ENCODE data around the gene KIAA0232.
A peak's percentile ranks its signal among the peaks of the same experiment; 100 is the strongest.

KIAA0232 gene

DNA sequence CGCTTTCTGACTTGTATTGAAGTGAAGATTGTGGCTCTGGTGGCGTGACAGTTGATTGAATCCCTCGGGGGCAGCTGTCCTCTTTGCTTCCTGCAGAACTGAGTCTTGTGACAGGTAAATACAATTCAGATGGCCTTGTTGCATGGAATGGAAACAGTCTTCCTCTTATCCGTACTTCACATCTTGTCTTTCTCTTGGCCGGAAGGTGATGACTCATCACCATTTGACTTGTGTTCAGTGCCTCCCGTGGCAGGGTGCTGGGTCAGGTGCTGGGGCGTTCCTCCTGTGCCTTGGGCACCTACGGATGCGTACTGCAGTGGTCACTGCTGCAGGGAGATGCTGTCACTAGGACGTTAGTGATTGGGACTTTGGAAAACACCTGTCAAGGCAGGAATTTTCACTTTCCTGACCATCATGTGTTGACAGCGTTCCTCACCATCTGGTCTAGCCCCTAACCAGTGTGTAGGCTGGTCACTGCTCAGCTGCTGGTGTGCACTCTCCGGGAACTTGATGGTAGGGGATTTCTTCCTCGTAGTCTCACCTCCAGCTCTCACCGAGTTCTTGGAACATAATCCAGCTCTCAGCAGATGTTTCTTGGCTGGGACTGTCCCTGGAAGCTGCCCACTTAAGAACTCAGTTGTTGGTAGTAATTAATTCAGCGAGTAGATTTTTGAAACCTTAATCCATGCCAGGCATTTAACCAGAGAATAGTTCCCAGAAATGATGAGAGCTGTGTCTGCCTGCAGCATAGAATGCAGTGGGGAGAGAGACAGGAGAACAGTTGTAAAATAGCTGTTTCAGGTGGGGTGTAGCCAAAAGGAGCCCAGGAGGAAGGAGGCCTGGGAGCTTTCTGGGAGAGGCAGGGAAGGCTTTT, 134.3 kb downstream of the KIAA0232 start:
- peak; percentile 39 to 49 for DNase-seq (ENCODE audit: low read depth in 2 of 2)

- no peak for DNase-seq (ENCODE audit: low read depth in 2 of 2)
Measured at GRCh38 chr4:6917461-6918271, 135.1 kb downstream of the KIAA0232 start.

- no peak for DNase-seq (ENCODE audit: low read depth in 2 of 2)
Measured at GRCh38 chr4:6918338-6918737, 135.8 kb downstream of the KIAA0232 start.

- no peak for DNase-seq (ENCODE audit: low read depth in 2 of 2)
Measured at GRCh38 chr4:6920171-6920570, 137.6 kb downstream of the KIAA0232 start.

DNA sequence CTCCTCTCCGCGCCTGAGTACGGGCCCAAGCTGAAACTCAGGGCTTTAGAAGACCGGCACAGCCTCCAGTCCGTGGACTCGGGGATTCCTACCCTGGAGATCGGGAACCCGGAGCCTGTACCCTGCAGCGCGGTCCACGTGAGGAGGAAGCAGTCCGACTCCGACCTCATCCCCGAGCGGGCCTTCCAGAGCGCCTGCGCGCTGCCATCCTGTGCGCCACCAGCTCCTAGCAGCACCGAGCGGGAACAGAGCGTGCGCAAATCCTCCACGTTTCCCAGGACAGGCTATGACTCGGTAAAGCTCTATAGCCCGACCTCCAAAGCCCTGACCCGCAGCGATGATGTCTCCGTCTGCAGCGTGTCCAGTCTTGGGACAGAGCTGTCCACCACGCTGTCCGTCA, 141.0 kb downstream of the KIAA0232 start:
- DNase-seq (ENCODE audit: low read depth in 2 of 2), result no peak

DNA sequence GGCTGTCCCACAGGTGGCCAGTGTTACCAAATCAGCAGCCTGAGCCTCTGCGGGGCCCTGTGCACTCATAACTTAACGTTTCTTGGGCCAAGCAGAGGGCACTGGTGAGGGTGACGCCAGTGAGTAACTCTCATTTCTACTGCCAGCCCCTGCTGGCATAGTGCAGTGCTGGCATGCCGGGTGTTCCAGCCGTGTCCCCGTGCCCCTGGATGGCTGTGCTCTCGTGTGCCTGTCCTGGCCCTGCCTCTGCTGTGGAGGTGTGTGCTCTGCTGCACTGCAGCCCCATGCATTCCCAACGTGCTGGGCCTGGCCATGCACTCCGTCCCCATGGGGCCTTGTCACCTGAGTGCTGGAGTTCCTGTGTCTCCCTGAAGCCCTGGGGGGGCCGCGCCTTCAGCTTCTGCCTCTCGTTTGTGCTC, 141.8 kb downstream of the KIAA0232 start:
- no peak for DNase-seq (ENCODE audit: low read depth in 2 of 2)

DNA sequence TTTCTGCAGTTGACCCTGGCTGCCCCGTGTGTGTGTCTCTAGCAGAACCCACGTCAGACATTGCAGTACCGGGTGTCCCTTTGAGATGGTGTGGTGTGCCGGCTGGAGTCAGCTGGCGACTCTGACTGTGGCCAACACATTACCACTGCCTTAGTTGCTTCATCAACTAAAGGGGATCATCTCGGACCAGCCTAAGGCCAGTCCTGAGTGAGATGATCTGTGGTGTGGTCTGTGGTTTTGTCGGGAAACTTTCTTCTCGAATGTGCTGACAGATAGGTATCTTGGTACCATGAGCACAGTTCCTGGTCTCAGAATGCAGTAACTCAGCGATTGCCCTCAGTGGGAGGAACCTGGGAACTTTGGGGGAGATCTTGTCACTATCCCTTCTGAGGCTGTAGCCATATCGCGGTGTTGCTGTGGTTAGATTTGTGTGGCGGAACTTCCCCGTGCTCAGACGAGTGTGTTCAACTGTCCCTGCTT, 142.9 kb downstream of the KIAA0232 start:
- DNase-seq (ENCODE audit: low read depth in 2 of 2), result no peak

GRCh38 chr4:6926081-6926480, 143.6 kb downstream of the KIAA0232 start:
- no peak for DNase-seq (ENCODE audit: low read depth in 2 of 2)

DNA sequence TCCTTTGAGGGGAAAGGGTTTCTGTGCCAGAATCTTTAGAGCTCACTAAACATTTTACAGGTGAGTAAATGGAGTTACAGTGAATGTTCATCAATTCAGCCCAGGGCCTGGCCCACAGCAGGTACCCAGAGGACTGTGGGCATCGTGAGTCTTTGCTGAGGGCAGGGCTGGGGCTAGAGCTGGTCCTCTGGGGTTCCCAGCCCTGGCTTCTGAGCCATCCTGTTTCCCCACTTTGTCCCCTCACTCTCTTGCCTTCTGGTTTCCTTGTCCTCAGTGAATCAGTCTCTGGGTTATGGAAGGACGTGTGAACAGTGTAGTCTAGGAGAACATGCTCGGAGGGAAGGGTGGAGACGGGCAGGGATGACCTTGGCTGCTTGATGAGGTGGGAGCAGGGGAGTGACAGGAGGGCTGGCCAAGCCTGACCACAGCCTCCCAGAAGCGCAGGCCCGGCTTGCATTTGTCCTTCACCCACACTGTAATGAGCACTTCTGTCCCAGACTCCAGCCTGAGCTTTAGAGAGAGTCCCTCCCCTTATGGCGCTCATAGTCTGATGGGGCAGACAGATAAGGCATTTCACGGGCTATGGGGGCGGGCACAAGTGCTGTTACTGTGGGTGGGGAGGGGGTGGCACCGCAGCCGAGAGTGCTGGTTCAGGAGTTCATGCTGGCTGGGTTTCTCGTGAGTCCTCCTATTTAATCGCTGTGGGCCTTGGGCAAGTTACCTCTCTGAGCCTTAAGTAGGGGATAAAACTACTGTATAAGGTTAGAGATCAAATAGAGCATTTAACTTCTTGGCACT, 144.4 kb downstream of the KIAA0232 start:
- DNase-seq (ENCODE audit: low read depth in 2 of 2), result peak; percentile 63 to 67

- no peak for DNase-seq (ENCODE audit: low read depth in 2 of 2)
Measured at GRCh38 chr4:6928081-6928480, 145.6 kb downstream of the KIAA0232 start.

- DNase-seq (ENCODE audit: low read depth in 2 of 2), result no peak
Measured at GRCh38 chr4:6929339-6929811, 146.8 kb downstream of the KIAA0232 start.

DNA sequence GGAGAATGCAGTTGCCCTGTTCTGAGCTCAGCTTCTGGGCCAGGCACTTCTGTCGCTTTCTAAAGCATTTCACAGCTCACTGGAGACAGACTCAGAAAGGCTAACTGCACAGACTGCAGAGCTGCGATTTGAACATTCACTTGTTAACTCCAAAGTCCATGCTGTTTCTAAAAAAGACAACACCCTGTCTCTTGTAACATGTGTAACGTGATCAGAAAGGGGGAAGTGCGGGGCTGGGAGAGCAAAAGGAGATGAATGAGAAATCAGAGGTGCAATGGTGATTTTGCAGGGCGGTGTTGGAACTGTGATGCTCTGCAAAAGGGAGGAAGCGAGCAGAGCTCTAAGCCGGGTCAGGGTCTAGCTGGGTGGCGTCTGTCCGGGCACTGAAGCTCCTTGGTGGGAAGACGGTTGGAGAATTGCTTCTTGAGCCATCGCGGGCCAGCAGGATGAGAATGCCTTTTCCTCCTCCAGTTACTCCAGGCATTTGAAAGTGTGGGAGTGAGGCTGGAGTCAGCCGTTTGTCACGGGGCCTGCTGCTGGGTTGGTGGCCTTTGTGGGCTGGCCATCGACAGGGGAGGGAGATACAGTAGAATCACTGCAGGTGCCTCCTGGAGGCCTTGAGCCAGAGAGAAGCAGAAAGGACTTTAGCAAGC, 147.4 kb downstream of the KIAA0232 start:
- no peak for DNase-seq (ENCODE audit: low read depth in 2 of 2)

- DNase-seq (ENCODE audit: low read depth in 2 of 2), result no peak
Measured at GRCh38 chr4:6932475-6932874, 149.9 kb downstream of the KIAA0232 start.

DNA sequence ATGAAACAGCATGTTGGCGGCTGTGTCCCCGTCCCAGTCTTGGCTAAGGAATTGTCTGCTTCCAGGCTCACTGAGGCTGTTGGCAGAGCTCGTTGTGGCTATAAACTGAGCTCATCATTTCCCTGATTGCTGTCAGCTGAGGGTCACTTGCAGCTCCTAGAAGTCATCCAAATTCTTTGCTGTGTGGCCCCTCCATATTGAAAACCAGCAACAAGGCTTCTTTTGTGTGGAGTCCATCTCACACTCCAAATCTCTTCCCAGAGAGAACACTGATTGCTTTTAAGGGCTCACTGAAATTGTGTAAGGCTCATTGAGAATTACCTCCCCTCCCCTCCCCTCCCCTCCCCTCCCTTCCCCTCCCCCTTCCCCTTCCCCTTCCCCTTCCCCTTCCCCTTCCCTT, 150.4 kb downstream of the KIAA0232 start:
- no peak for DNase-seq (ENCODE audit: low read depth in 2 of 2)
